H9 (cell line): ENCODE measurements around the gene RASA4. TPM values are rescaled to one million over a fixed set of nuclear protein-coding genes. Genes with fewer than 3 reads are reported as not detected.
"Not testable (repeated sequence)": the region's sequence is repeated elsewhere in the genome, so short reads cannot be mapped to it uniquely, and the experiment has no call there.

Experiments
- DNase-seq: peaks from one replicate; pipeline ENCODE4 v3.0.0-alpha.2; 2017
- H2AFZ ChIP-seq: one replicate; pipeline ENCODE4 v1.6.1; 2013; ENCODE audit warnings: mild to moderate bottlenecking, low read length, control low read depth, moderate library complexity
- H2AK5ac ChIP-seq: 2 replicates; pipeline ENCODE4 v1.6.1; 2013; ENCODE audit warnings: low read length, control low read depth, mixed read lengths; ENCODE audit not compliant: insufficient read length
- H2BK120ac ChIP-seq: one replicate; pipeline ENCODE4 v1.6.1; 2013; ENCODE audit warnings: low read depth, mild to moderate bottlenecking, low read length, control low read depth, inconsistent platforms; ENCODE audit not compliant: poor library complexity, severe bottlenecking
- H2BK12ac ChIP-seq: 2 replicates; pipeline ENCODE4 v1.6.1; 2013; ENCODE audit warnings: low read length, control low read depth, mixed read lengths, low read depth; ENCODE audit not compliant: insufficient read length
- H2BK15ac ChIP-seq: 2 replicates; pipeline ENCODE4 v1.6.1; 2013; ENCODE audit warnings: low read depth, low read length, control low read depth
- H2BK20ac ChIP-seq: one replicate; pipeline ENCODE4 v1.6.1; 2013; ENCODE audit warnings: low read depth, mild to moderate bottlenecking, low read length, control low read depth, inconsistent platforms; ENCODE audit not compliant: poor library complexity, severe bottlenecking
- H2BK5ac ChIP-seq: 2 replicates; pipeline ENCODE4 v1.6.1; 2013; ENCODE audit warnings: low read length, control low read depth, mixed read lengths; ENCODE audit not compliant: insufficient read length
- H3K14ac ChIP-seq: 2 replicates; pipeline ENCODE4 v1.6.1; 2013; ENCODE audit warnings: low read length, control low read depth; ENCODE audit not compliant: insufficient read depth
- H3K18ac ChIP-seq: 2 replicates; pipeline ENCODE4 v1.6.1; 2013; ENCODE audit warnings: low read depth, mild to moderate bottlenecking, mixed read lengths, low read length, control low read depth; ENCODE audit not compliant: insufficient read length
- H3K23ac ChIP-seq: 2 replicates; pipeline ENCODE4 v1.6.1; 2013; ENCODE audit warnings: low read length, control low read depth, mixed read lengths, low read depth; ENCODE audit not compliant: insufficient read length
- H3K23me2 ChIP-seq: 2 replicates; pipeline ENCODE4 v1.6.1; 2013; ENCODE audit warnings: low read depth, mild to moderate bottlenecking, mixed read lengths, low read length, control low read depth; ENCODE audit not compliant: insufficient read length, poor library complexity, severe bottlenecking
- H3K27ac ChIP-seq: 2 replicates; pipeline ENCODE4 v1.5.1; 2013; ENCODE audit warnings: low read length, control low read depth, mixed read lengths, low read depth; ENCODE audit not compliant: insufficient read length
- H3K27me3 ChIP-seq: 2 replicates; pipeline ENCODE4 v1.6.1; 2013; ENCODE audit warnings: low read length, control low read depth, inconsistent platforms; ENCODE audit not compliant: insufficient read depth
- H3K4ac ChIP-seq: 2 replicates; pipeline ENCODE4 v1.6.1; 2013; ENCODE audit warnings: low read depth, mild to moderate bottlenecking, control low read depth, inconsistent platforms, low read length, moderate library complexity
- H3K4me1 ChIP-seq: 2 replicates; pipeline ENCODE4 v1.6.1; 2013; ENCODE audit warnings: low read length, control low read depth, inconsistent platforms; ENCODE audit not compliant: insufficient read depth
- H3K4me2 ChIP-seq: 2 replicates; pipeline ENCODE4 v1.6.1; 2013; ENCODE audit warnings: low read length, control low read depth, mixed read lengths; ENCODE audit not compliant: insufficient read length, insufficient read depth
- H3K56ac ChIP-seq: 2 replicates; pipeline ENCODE4 v1.6.1; 2013; ENCODE audit warnings: low read depth, mild to moderate bottlenecking, mixed read lengths, low read length, control low read depth; ENCODE audit not compliant: insufficient read length
- H3K79me1 ChIP-seq: 2 replicates; pipeline ENCODE4 v1.6.1; 2013; ENCODE audit warnings: low read depth, mild to moderate bottlenecking, moderate library complexity, low read length, control low read depth, inconsistent platforms; ENCODE audit not compliant: insufficient read depth, poor library complexity, severe bottlenecking
- H3K79me2 ChIP-seq: 2 replicates; pipeline ENCODE4 v1.6.1; 2013; ENCODE audit warnings: low read length, control low read depth, inconsistent platforms; ENCODE audit not compliant: insufficient read depth
- H3K9ac ChIP-seq: 2 replicates; pipeline ENCODE4 v1.6.1; 2013; ENCODE audit warnings: low read length, control low read depth, mixed read lengths; ENCODE audit not compliant: insufficient read length; ENCODE audit errors: extremely low read depth
- H3K9me3 ChIP-seq: one replicate; pipeline ENCODE4 v1.6.1; 2013; ENCODE audit warnings: low read depth, low read length, inconsistent platforms; ENCODE audit not compliant: control insufficient read depth
- H3T11ph ChIP-seq: one replicate; pipeline ENCODE4 v1.6.1; 2013; ENCODE audit warnings: mild to moderate bottlenecking, low read length, control low read depth, inconsistent platforms
- H4K20me1 ChIP-seq: one replicate; pipeline ENCODE4 v1.6.1; 2013; ENCODE audit not compliant: control insufficient read depth, insufficient read length, insufficient read depth
- H4K5ac ChIP-seq: 2 replicates; pipeline ENCODE4 v1.6.1; 2013; ENCODE audit warnings: low read depth, mild to moderate bottlenecking, mixed read lengths, low read length, control low read depth; ENCODE audit not compliant: insufficient read length
- H4K8ac ChIP-seq: replicated peaks from 2 replicates; pipeline ENCODE4 v1.6.1; 2013; ENCODE audit warnings: low read length, control low read depth, mixed read lengths, low read depth; ENCODE audit not compliant: insufficient read length
- H4K91ac ChIP-seq: 2 replicates; pipeline ENCODE4 v1.6.1; 2013; ENCODE audit warnings: low read depth, mild to moderate bottlenecking, moderate library complexity, mixed read lengths, low read length, control low read depth; ENCODE audit not compliant: insufficient read length
- H3K27ac Mint-ChIP-seq, 3 experiments: 2 replicates in 2 of 3; 3 replicates in 1 of 3; pipeline ENCODE4 v1.8.0; 2020 to 2021; ENCODE audit warnings: mixed read lengths in 3 of 3, mild to moderate bottlenecking in 1 of 3, moderate library complexity in 1 of 3
- H3K27me3 Mint-ChIP-seq: 2 replicates; pipeline ENCODE4 v1.8.0; 2021; ENCODE audit warnings: low read depth, mild to moderate bottlenecking, moderate library complexity, mixed read lengths
- H3K36me3 Mint-ChIP-seq, 3 experiments: 2 replicates in 2 of 3; 3 replicates in 1 of 3; pipeline ENCODE4 v1.8.0; 2020 to 2021; ENCODE audit warnings: low read depth in 3 of 3, mixed read lengths in 3 of 3; ENCODE audit not compliant: insufficient read depth in 1 of 3
- H3K4me1 Mint-ChIP-seq, 2 experiments: 2 replicates each; pipeline ENCODE4 v1.8.0; 2020; ENCODE audit warnings: mixed read lengths in 2 of 2
- H3K4me3 Mint-ChIP-seq, 2 experiments: 2 replicates in 1 of 2; 3 replicates in 1 of 2; pipeline ENCODE4 v1.8.0; 2020 to 2021; ENCODE audit warnings: mild to moderate bottlenecking in 2 of 2, mixed read lengths in 2 of 2, moderate library complexity in 1 of 2
- H3K9me3 Mint-ChIP-seq, 2 experiments: 2 replicates in 1 of 2; 3 replicates in 1 of 2; pipeline ENCODE4 v1.8.0; 2020; ENCODE audit warnings: mild to moderate bottlenecking in 2 of 2, mixed read lengths in 2 of 2, moderate library complexity in 1 of 2
- WGBS: extraction: QIAGEN DNeasy Blood & Tissue Kit; methylation state at CpG from one replicate; pipeline ENCODE4 v1.1.7; 2013; ENCODE audit warnings: missing lambda C conversion rate, low lambda C conversion rate, mixed read lengths; ENCODE audit not compliant: insufficient read length; ENCODE audit errors: extremely low coverage; 5-methylcytosine and 5-hydroxymethylcytosine counted together
- total RNA-seq: library from RNA; stranded (reverse); gene quantifications from 2 replicates; pipeline ENCODE4 v1.2.1, GENCODE V29; 2021

Gene RASA4
- total RNA-seq, 1 experiment from 2014 or later = 10.0 TPM

- H3K56ac ChIP-seq = not testable (repeated sequence)
Observed at GRCh38 chr7:102604431-102605145, 12.0 kb downstream of the RASA4 start.

GRCh38 chr7:102602317-102602716 lies 14.2 kb downstream of the RASA4 start:
- H2AK5ac ChIP-seq, H3K36me3 Mint-ChIP-seq, H2BK5ac ChIP-seq, H2BK15ac ChIP-seq, H3K27me3 ChIP-seq, H4K20me1 ChIP-seq, H3K4me2 ChIP-seq, H3K4me1 ChIP-seq, H4K8ac ChIP-seq, H2BK12ac ChIP-seq, H2AFZ ChIP-seq, H3K4ac ChIP-seq, H3K79me1 ChIP-seq, H2BK20ac ChIP-seq, H3K14ac ChIP-seq, H4K91ac ChIP-seq, H3K23ac ChIP-seq, H3K4me3 Mint-ChIP-seq, H3K27ac Mint-ChIP-seq, H3K56ac ChIP-seq, H3K18ac ChIP-seq, DNase-seq, H3K4me1 Mint-ChIP-seq, H3K9me3 Mint-ChIP-seq, H3K23me2 ChIP-seq, H3T11ph ChIP-seq, H3K79me2 ChIP-seq, H4K5ac ChIP-seq, H3K9ac ChIP-seq, H3K9me3 ChIP-seq, H3K27me3 Mint-ChIP-seq, H2BK120ac ChIP-seq, H3K27ac ChIP-seq: not testable (repeated sequence)
- no CpG with 5 or more reads among the region's 12 CpGs for WGBS

More at GRCh38 chr7:102604431-102605145, 12.0 kb downstream of the RASA4 start:
- WGBS = no CpG with 5 or more reads among the region's 19 CpGs
- H3K9me3 Mint-ChIP-seq, H3K9me3 ChIP-seq, H3K79me2 ChIP-seq, H4K5ac ChIP-seq, H4K8ac ChIP-seq, H2BK20ac ChIP-seq, H2BK12ac ChIP-seq, H3K23ac ChIP-seq, H4K20me1 ChIP-seq, DNase-seq, H3T11ph ChIP-seq, H3K4me3 Mint-ChIP-seq, H3K4me1 Mint-ChIP-seq, H2AK5ac ChIP-seq, H3K27ac ChIP-seq, H3K4ac ChIP-seq, H2BK120ac ChIP-seq, H3K27me3 ChIP-seq, H3K4me2 ChIP-seq, H2BK15ac ChIP-seq, H3K18ac ChIP-seq, H3K9ac ChIP-seq, H3K27ac Mint-ChIP-seq, H2BK5ac ChIP-seq, H3K4me1 ChIP-seq, H3K79me1 ChIP-seq, H3K14ac ChIP-seq, H3K36me3 Mint-ChIP-seq, H3K23me2 ChIP-seq, H2AFZ ChIP-seq, H3K27me3 Mint-ChIP-seq, H4K91ac ChIP-seq: not testable (repeated sequence)
